ENCODE results near the gene MRPL38. TPM values are rescaled to one million over a fixed set of nuclear protein-coding genes. Genes with fewer than 3 reads are reported as not detected.
"Not testable (repeated sequence)": the region's sequence is repeated elsewhere in the genome, so short reads cannot be mapped to it uniquely, and the experiment has no call there.

MRPL38 gene
- total RNA-seq, 2 donors from 2014 or later = 103 to 118 TPM

DNA sequence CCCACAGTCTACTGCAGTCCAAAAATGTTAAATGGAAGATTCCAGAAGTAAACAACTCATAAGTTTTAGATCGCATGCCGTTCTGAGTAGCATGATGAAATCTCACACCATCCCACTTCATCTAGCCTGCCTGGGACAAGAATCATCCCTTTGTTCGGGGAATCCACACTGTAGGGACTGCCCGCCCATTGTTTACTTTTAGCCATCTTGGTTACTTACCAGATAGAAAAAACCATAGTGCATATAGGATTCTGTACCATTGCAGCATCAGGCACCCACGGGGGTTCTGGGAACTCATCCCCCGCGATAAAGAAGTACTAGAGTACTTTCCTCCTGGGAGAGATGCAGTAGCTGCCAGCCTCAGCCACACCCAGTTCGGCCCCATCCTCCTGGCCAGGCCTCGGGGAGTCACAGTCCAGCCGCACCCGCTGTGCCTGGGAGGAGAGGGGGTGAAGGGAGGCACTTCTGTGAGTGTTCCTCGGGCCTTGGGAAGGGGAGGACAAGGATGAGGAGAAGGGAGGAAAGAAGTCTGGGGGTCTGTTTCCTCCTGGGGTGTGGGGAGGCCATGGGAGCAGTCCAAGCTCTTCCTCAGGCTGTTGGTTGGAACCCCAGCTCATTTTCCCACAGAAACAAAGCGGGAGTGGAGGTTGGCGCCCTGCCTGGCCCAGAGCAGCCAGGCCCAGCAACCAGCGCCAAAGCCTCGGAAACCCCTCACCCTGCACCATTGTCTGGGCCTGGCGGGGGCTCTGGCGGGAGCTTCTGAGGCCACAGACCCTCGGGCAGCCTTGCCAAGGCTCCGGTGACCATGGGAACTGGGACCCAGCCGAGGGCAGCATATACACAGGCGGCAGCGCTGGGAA, 35.2 kb downstream of the MRPL38 start:
- H3K4me3 Mint-ChIP-seq = no peak overlapping the region
- H3K27ac ChIP-seq (ENCODE audit: low read depth, low read length) = peak overlapping the region; percentile 93
- DNase-seq = peak; percentile 66
- peaks cover 5% of the 10 kb centered on the region for H3K4me1 ChIP-seq (ENCODE audit: control insufficient read depth, insufficient read depth, low read length)
- H3K36me3 Mint-ChIP-seq (ENCODE audit: low read depth) = no peaks in the 10 kb centered on the region
- H3K27me3 ChIP-seq (ENCODE audit: control insufficient read depth, insufficient read depth, low read length, poor library complexity, severe bottlenecking) = no peaks in the 10 kb centered on the region
- WGBS, 2 experiments (ENCODE audit: insufficient coverage in 1 of 2, insufficient read length in 1 of 2) = 85 to 89% methylated on average over 9 to 23 of the region's 23 CpGs
- H3K4me1 Mint-ChIP-seq = peaks cover 14% of the 10 kb centered on the region
- no peaks in the 10 kb centered on the region for H3K9me3 ChIP-seq (ENCODE audit: control insufficient read depth, low read length)
- H3K4me3 ChIP-seq (ENCODE audit: low read length) = no peak overlapping the region
- H3K27me3 Mint-ChIP-seq (ENCODE audit: insufficient read depth) = no peaks in the 10 kb centered on the region
- peak overlapping the region; percentile 66 for H3K27ac Mint-ChIP-seq
- no peak overlapping the region for H3K9ac ChIP-seq (ENCODE audit: extremely low read depth, low read length, poor library complexity, severe bottlenecking)
- H3K36me3 ChIP-seq (ENCODE audit: control insufficient read depth, insufficient read depth, low read length) = no peaks in the 10 kb centered on the region
- TF ChIP-seq, protein P1, sequence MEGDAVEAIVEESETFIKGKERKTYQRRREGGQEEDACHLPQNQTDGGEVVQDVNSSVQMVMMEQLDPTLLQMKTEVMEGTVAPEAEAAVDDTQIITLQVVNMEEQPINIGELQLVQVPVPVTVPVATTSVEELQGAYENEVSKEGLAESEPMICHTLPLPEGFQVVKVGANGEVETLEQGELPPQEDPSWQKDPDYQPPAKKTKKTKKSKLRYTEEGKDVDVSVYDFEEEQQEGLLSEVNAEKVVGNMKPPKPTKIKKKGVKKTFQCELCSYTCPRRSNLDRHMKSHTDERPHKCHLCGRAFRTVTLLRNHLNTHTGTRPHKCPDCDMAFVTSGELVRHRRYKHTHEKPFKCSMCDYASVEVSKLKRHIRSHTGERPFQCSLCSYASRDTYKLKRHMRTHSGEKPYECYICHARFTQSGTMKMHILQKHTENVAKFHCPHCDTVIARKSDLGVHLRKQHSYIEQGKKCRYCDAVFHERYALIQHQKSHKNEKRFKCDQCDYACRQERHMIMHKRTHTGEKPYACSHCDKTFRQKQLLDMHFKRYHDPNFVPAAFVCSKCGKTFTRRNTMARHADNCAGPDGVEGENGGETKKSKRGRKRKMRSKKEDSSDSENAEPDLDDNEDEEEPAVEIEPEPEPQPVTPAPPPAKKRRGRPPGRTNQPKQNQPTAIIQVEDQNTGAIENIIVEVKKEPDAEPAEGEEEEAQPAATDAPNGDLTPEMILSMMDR (conservative IDR thresholded peaks at IDR 0.05) = no peak
- no peaks in the 10 kb centered on the region for H3K9me3 Mint-ChIP-seq

DNA sequence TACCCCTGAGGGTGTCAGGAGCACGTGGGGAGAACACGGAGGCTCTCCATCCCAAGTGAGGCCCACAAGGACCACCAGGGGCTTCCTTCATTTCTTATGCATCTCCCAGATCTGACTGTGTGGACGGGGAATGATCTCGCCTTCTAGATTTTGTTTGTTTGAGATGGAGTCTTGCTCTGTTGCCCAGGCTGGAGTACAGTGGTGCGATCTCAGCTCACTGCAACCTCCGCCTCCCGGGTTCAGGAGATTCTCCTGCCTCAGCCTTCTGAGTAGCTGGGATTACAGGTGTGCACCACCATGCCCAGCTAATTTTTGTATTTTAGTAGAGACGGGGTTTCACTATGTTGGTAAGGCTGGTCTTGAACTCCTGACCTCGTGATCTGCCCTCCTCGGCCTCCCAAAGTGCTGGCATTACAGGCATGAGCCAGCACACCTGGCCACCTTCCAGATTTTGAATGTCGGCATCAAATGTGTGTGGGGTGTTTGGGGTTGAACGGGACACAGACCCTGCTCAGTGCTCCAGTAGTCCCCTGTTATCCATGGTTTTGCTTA, 35.9 kb downstream of the MRPL38 start:
- WGBS, 2 experiments (ENCODE audit: insufficient coverage in 1 of 2, insufficient read length in 1 of 2) = 93 to 94% methylated on average over 8 to 12 of the region's 12 CpGs
- H3K9me3 Mint-ChIP-seq; DNase-seq; H3K27me3 Mint-ChIP-seq (ENCODE audit: insufficient read depth); H3K4me3 Mint-ChIP-seq; H3K36me3 ChIP-seq (ENCODE audit: control insufficient read depth, insufficient read depth, low read length); H3K4me1 ChIP-seq (ENCODE audit: control insufficient read depth, insufficient read depth, low read length); H3K27me3 ChIP-seq (ENCODE audit: control insufficient read depth, insufficient read depth, low read length, poor library complexity, severe bottlenecking); H3K9ac ChIP-seq (ENCODE audit: extremely low read depth, low read length, poor library complexity, severe bottlenecking); H3K36me3 Mint-ChIP-seq (ENCODE audit: low read depth); H3K4me3 ChIP-seq (ENCODE audit: low read length); H3K9me3 ChIP-seq (ENCODE audit: control insufficient read depth, low read length): not testable (repeated sequence)
- H3K27ac Mint-ChIP-seq = peak overlapping the region; percentile 66
- peaks cover 14% of the 10 kb centered on the region for H3K4me1 Mint-ChIP-seq
- H3K27ac ChIP-seq (ENCODE audit: low read depth, low read length) = peak overlapping the region; percentile 93

DNA sequence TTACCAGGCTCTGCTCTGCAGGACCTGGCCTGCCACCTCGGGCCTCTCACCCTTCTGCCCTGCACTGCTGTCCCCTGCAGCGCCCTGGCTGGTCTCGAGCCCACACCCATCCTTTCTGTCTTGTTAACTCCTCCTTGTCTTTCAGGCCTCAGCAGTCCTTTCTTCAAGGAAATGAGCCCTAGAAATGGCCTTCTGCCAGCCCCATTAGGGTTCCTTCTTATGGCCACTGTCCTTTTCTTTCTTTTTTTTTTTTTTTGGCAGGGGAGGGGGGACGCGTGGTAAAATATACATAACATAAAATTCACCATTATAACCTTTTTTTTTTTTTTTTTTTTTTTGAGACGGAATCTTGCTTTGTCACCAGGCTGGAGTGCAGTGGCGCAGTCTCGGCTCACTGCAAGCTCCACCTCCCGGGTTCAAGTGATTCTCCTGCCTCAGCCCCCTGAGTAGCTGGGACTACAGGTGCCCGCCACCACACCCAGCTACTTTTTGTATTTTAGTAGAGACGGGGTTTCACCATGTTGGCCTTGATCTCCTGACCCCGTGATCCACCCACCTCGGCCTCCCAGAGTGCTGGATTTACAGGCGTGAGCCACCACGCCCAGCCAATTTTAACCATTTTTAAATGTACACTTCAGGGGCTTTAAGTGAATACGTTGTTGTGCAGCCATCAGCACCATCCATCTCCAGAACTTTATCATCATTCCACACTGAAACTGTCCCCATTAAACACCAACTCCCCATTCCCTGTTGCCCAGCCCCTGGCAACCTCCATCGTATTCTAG, 39.1 kb downstream of the MRPL38 start:
- H3K4me3 ChIP-seq (ENCODE audit: low read length); H3K4me1 ChIP-seq (ENCODE audit: control insufficient read depth, insufficient read depth, low read length); H3K4me3 Mint-ChIP-seq; H3K27ac ChIP-seq (ENCODE audit: low read depth, low read length); H3K36me3 ChIP-seq (ENCODE audit: control insufficient read depth, insufficient read depth, low read length); H3K27ac Mint-ChIP-seq; H3K27me3 Mint-ChIP-seq (ENCODE audit: insufficient read depth); H3K9me3 Mint-ChIP-seq; H3K9me3 ChIP-seq (ENCODE audit: control insufficient read depth, low read length); H3K27me3 ChIP-seq (ENCODE audit: control insufficient read depth, insufficient read depth, low read length, poor library complexity, severe bottlenecking); H3K9ac ChIP-seq (ENCODE audit: extremely low read depth, low read length, poor library complexity, severe bottlenecking); H3K36me3 Mint-ChIP-seq (ENCODE audit: low read depth): not testable (repeated sequence)
- 88 to 92% methylated on average over 13 to 14 of the region's 17 CpGs for WGBS, 2 experiments (ENCODE audit: insufficient coverage in 1 of 2, insufficient read length in 1 of 2)
- H3K4me1 Mint-ChIP-seq = peaks cover 11% of the 10 kb centered on the region
- peak; percentile 68 for DNase-seq

DNA sequence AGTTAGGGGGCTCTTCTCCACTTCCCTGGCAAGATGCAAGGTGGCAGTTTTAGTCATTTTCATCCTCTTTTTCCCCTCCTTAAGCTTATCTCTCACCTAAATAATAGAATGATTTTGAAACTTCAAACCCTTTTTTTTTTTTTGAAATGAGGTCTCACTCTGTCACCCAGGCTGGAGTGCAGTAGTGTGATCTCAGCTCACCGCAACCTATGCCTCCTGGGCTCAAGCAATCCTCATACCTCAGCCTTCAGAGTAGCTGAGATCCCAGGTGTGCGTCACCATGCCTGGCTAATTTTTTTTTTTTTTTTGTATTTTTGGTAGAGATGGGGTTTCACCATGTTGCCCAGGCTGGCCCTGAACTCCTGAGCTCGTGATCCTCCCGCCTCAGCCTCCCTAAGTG, 39.8 kb downstream of the MRPL38 start:
- H3K9me3 ChIP-seq (ENCODE audit: control insufficient read depth, low read length); H3K4me3 ChIP-seq (ENCODE audit: low read length); H3K4me3 Mint-ChIP-seq; H3K27me3 Mint-ChIP-seq (ENCODE audit: insufficient read depth); H3K27ac Mint-ChIP-seq; H3K4me1 Mint-ChIP-seq; DNase-seq; H3K9ac ChIP-seq (ENCODE audit: extremely low read depth, low read length, poor library complexity, severe bottlenecking); H3K4me1 ChIP-seq (ENCODE audit: control insufficient read depth, insufficient read depth, low read length); H3K27me3 ChIP-seq (ENCODE audit: control insufficient read depth, insufficient read depth, low read length, poor library complexity, severe bottlenecking); H3K36me3 Mint-ChIP-seq (ENCODE audit: low read depth); H3K27ac ChIP-seq (ENCODE audit: low read depth, low read length); H3K9me3 Mint-ChIP-seq; H3K36me3 ChIP-seq (ENCODE audit: control insufficient read depth, insufficient read depth, low read length): not testable (repeated sequence)
- 91 to 94% methylated on average over 3 of the region's 4 CpGs for WGBS, 2 experiments (ENCODE audit: insufficient coverage in 1 of 2, insufficient read length in 1 of 2)

Measured in endodermal cell (in vitro differentiated cells).